Activated CD8-positive, alpha-beta memory T cell treated with anti-CD3 and anti-CD28 coated beads, Interleukin-2, amount 50 U/mL, for 4 hours (primary cell): ENCODE results near the gene SLC1A2.
"Not testable (repeated sequence)": the region's sequence is repeated elsewhere in the genome, so short reads cannot be mapped to it uniquely, and the experiment has no call there.

Experiments
- DNase-seq: peaks from one replicate; pipeline ENCODE4 v3.0.0-alpha.2; 2020

SLC1A2 gene

DNA sequence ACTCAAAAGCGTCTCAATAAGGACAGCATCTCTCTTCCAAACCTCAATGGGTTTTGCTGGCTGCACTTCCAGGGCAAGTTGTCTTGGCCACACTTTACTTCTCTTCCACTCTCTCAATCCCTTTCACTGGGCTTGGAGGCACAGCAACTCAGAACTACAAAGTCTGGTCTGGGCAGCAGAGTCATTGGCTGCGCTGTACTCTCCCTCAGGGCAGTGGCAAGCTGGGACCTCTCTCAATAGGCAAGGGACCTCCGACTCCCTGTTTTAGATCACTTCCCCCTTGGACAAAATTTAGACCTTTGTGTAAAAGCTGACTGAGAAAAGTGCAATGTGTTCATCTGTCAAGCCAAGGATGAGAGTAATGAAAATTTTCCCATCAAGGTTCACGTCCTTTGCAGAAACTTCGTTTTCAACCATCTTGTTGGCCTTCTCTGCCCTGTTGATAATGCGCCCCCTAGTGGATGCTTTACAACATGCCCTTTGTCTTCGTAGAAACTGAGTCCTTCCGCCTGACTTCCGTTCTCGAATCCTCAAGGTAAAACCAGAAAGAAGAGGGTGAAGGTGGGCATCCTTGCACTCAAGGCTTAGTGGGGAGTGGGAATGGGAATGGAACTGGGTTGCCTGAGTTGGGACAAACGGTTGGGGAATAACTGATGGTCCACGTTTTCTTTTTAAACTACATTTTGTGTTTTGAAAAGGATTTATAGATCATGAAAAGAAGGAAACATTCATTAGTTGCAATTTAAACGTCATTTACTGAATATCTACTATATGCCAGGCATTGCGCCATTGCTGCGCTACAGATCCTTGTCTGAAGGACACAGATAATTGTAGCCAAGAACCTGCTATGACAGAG is 181.3 kb downstream of the SLC1A2 start:
- DNase-seq: peak; percentile 49

DNA sequence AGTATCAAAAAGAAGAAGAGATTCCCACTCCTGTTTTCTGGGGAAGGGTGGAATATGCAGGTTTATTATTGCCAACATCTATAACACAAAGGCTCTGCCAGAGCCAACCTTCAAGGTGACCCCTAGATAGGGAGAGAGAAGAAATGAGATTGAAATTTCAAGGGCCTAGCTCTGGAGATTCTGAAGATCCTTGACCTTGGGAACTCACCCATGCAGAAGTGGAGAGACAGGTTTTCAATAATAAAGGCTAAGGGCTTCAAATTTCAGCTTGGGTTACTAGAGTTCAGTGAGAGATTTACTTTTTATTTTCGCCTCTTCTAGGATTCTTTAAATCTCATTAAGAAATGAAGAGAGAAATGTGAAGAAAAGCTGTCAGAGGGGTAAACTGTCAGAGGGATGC is 182.0 kb downstream of the SLC1A2 start:
- DNase-seq: no peak

DNA sequence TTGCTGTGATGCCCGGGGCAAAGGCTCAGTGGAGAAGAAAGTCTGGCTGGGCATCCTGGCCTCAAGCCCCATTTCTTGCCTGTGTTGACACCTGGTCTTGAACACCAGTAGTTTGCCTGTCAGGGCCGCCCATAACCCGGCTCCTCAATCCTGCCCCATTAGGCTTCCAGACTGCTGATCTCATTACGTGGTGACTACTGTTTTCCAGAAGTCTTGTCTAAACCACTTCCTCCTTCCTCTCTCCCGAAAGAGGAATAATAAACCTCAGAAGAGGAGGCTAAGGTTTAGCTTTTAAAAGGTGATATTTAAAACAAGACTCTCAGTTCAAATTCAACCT is 182.7 kb downstream of the SLC1A2 start:
- no peak for DNase-seq

DNA sequence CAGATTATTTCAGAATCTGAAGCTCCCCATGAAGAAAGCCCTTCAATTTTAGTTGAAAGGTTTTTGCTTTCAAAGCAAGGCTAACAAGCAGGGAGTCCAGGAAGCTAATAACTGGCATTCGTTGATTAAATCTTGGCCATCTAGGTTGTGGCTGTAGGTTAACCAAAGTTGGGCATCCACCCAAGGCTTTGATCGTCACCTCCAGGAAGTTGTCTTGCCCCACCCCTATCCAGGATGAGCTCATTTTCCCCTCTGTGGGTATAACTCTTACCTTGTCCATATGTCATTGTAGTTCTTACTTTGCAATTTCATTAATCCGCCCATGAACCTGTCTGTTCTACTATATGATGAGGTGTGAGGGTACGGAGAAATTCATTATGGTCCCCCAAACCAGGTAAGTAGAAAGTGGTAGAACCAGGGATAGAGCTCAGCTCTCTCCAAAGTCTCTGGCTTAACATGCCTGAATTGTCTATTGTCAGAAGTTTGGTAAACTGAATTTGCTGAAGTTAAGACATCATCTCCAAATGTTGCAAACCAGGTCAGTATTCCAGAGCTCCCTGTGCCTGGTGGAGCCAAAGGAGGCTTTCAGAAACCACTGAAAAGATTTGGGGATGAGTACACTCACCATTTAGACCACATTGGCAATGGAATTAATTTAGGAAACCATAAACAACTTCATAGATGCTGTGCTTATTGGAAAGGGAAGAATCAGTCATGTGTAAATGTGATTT is 183.3 kb downstream of the SLC1A2 start:
- peak; percentile 66 for DNase-seq

DNA sequence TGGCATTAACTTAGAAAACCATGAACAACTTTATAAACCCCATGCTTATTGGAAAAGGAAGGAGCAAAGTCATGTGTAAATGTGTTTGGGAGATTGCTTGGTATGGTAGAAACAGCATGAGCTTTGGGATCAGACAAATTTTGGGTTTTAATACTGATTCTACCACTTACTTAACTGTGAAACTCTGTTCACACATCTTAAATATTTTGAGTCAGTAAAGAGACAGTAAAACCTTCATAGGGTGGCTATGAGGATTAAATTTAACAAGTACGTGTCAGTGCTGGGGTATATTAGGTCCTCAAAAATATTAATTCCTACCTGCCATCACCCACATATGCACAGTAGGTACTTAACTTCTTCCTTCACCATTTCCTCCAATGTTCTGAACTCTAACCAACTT is 183.9 kb downstream of the SLC1A2 start:
- DNase-seq: no peak

DNA sequence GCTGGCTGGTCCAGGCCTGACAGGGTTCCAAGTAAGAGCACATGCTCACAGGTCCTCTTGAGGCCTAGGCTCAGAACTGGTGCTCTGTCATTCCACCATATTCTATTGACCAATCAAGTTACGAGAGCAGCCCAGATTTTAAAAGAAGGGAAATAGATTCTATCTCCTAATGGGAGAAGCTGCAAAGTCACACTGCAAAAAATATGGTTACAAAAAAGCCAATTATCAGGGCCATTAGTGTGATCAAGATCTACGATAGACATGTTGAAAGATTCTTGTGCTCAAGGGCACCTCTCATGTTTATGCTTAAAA is 184.2 kb downstream of the SLC1A2 start:
- no peak for DNase-seq

- DNase-seq: no peak
Measured at GRCh38 chr11:35234460-35235156, 184.8 kb downstream of the SLC1A2 start.

- DNase-seq: no peak
Measured at GRCh38 chr11:35233518-35233917, 185.8 kb downstream of the SLC1A2 start.

DNA sequence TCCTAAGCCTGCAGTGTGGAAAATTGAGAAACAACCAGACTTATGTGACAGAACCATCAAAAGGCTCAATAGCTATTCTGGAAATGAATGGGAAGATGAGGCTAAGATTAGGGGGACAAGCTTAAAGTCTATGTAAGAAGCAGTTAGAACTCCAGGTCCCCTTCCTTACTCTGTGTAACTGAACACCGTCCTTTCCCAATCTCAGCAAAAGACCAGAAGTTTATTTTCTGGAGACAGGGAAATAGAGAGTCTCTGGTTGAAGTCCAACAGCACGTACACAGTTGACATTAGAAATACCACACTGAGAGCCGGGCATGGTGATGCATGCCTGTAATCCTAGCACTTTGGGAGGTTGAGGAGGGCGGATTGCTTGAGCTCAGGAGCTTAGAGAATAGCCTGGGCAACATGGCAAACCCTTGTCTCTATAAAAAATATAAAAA is 186.4 kb downstream of the SLC1A2 start:
- no peak for DNase-seq

DNA sequence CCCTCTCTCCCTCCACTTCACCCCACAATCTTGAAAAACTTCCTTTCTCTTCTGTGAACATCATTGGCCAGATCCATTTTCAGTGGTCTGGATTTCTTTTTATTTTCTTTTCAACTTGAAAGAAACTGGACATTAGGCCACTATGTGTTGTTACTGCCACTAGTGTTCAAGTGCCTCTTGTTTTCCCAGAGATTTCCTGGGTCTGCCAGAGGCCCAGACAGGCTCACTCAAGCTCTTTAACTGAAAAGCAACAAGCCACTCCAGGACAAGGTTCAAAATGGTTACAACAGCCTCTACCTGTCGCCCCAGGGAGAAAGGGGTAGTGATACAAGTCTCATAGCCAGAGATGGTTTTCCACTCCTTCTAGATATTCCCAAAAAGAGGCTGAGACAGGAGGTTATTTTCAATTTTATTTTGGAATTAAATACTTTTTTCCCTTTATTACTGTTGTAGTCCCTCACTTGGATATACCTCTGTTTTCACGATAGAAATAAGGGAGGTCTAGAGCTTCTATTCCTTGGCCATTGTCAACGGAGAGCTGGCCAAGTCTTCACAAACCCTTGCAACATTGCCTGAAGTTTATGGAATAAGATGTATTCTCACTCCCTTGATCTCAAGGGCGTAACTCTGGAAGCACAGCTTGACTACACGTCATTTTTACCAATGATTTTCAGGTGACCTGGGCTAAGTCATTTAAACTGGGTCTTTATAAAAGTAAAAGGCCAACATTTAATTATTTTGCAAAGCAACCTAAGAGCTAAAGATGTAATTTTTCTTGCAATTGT is 188.1 kb downstream of the SLC1A2 start:
- no peak for DNase-seq

DNA sequence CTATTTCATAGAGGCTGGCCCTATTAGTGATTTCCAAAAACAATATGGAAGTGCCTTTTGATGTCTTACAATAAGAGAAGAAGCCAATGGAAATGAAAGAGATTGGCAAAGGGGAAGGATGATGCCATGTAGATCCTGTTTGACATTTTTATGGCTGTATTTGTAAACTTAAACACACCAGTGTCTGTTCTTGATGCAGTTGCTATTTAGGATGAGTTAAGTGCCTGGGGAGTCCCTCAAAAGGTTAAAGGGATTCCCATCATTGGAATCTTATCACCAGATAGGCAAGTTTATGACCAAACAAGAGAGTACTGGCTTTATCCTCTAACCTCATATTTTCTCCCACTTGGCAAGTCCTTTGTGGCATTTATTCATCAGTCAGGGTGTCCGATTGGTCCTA is 189.0 kb downstream of the SLC1A2 start:
- no peak for DNase-seq

GRCh38 chr11:35228328-35228725 is 191.0 kb downstream of the SLC1A2 start:
- DNase-seq: no peak

DNA sequence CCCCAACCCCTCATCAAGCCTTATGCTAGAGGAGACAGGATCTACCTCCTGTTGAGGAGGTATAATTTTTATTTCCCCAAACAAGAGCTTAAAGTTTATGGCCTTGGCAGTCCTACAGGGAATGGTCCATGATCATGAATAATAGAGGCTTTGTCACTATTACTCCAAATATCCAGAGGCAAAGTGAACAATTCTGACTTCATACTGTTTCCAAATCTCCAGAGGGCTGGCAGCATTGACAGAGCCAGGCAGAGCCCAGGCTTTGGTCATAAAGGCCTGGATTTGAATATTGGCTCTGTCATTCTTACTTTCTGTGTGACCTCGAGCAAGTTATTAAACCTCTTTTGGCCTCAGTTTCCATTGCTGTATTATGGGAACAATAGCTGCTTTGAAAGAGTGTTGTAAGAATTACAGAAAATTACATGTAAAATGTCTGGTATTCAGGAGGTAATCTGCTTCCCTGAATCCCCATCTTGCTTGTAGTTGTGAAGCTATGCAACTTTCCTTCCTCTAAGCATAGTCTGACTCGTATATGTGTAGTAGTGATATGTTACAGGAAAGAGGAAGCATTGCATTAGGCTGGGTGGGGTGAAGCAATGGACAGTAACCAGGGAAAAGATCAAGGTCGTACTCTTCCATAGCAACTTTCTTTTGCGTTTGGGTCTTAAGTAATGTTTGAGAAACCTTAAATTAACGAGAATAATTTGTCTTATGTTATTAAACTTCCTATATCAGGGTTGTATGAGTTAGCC is 191.6 kb downstream of the SLC1A2 start:
- DNase-seq: no peak

GRCh38 chr11:35226756-35227155 is 192.6 kb downstream of the SLC1A2 start:
- DNase-seq: not testable (repeated sequence)

DNA sequence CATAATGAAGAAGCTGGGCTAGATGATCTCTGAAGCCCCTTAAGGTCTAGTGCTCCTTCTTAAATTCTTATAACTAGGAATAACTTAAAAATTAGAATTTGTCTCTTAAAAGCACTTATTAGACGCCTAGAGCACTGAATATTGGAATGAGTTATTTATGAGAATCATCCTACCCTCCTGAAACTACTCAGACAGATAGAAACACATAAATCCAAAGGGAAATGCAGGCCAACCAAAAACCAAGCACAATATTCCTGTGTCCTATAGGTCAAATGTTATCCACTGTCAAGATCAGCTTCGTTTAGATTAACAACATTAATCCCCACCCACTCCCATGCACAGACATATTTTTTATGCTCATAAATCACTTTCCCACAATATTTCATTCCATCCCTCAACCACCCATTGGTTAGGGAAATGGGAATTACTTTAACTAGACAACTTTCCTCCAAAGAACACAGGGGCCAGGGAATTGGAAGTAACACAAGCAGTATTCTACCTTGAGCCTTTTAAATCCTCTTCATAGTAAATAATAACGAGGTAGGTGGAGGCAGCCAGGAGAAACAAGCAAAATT is 193.3 kb downstream of the SLC1A2 start:
- DNase-seq: no peak

GRCh38 chr11:35223991-35224390 is 195.4 kb downstream of the SLC1A2 start:
- DNase-seq: no peak

GRCh38 chr11:35223371-35223796 is 196.0 kb downstream of the SLC1A2 start:
- DNase-seq: no peak

DNA sequence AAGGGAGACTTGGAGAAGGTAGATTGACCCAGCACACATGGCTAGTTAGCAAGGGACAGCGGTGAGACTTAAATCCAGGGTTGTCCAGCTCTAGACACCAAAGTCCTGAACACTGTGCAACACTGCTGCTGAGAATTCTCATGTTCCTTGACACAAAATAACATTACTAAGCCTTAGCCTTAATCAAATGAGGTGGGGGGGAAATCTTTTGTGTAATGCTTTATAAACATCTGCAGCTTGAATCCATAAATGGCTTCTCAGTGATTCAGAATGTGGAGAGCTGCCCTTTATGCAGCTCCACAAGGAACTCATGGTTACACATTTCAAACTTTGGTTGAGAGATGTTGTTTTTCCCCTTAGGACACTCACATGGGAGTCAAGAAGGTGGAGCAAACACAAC is 200.4 kb downstream of the SLC1A2 start:
- DNase-seq: no peak

- no peak for DNase-seq
Measured at GRCh38 chr11:35216962-35217678, 202.2 kb downstream of the SLC1A2 start.

GRCh38 chr11:35215945-35216344 is 203.4 kb downstream of the SLC1A2 start:
- no peak for DNase-seq

- DNase-seq: peak; percentile 52
Measured at GRCh38 chr11:35214792-35215193, 204.6 kb downstream of the SLC1A2 start.
